NCI-H69 (cell line): ENCODE results near the gene SYNGR3.
A peak's percentile ranks its signal among the peaks of the same experiment; 100 is the strongest.

Source experiments
- DNase-seq: peaks from one replicate; lab custom pipeline; 2025; lab: John Stamatoyannopoulos, UW

Gene SYNGR3

GRCh38 chr16:1992704-1993317, 3.0 kb downstream of the SYNGR3 start:
- no peak for DNase-seq

- peak; percentile 35 for DNase-seq
Measured at GRCh38 chr16:1993731-1994131, 4.0 kb downstream of the SYNGR3 start.

GRCh38 chr16:1997494-1998359, 8.0 kb downstream of the SYNGR3 start:
- no peak for DNase-seq

- no peak for DNase-seq
Measured at GRCh38 chr16:1998360-1998835, 8.6 kb downstream of the SYNGR3 start.

GRCh38 chr16:1998852-1999801, 9.4 kb downstream of the SYNGR3 start:
- DNase-seq = no peak

- no peak for DNase-seq
Measured at GRCh38 chr16:1999866-2000514, 10.2 kb downstream of the SYNGR3 start.

GRCh38 chr16:2001035-2001434, 11.3 kb downstream of the SYNGR3 start:
- DNase-seq = no peak

- no peak for DNase-seq
Measured at GRCh38 chr16:2001456-2002355, 11.9 kb downstream of the SYNGR3 start.

- DNase-seq = no peak
Measured at GRCh38 chr16:2002406-2003230, 12.8 kb downstream of the SYNGR3 start.

GRCh38 chr16:2003231-2003826, 13.6 kb downstream of the SYNGR3 start:
- no peak for DNase-seq

- peak; percentile 97 for DNase-seq
Measured at GRCh38 chr16:2003827-2004641, 14.3 kb downstream of the SYNGR3 start.

- DNase-seq = no peak
Measured at GRCh38 chr16:2004795-2005517, 15.2 kb downstream of the SYNGR3 start.

GRCh38 chr16:2005646-2006045, 15.9 kb downstream of the SYNGR3 start:
- DNase-seq = no peak

- no peak for DNase-seq
Measured at GRCh38 chr16:2006317-2006716, 16.5 kb downstream of the SYNGR3 start.

- DNase-seq = no peak
Measured at GRCh38 chr16:2007081-2007836, 17.5 kb downstream of the SYNGR3 start.

GRCh38 chr16:2008009-2008526, 18.3 kb downstream of the SYNGR3 start:
- no peak for DNase-seq
